Posterior vena cava (tissue), 2 donors: ENCODE measurements around the gene MEAF6. TPM values are rescaled to one million over a fixed set of nuclear protein-coding genes. Genes with fewer than 3 reads are reported as not detected.
A peak's percentile ranks its signal among the peaks of the same experiment; 100 is the strongest.

Experiments
- DNase-seq: peaks from one replicate; pipeline ENCODE4 v3.0.0-alpha.2; 2020; ENCODE audit warnings: low spot score
- intact Hi-C, 2 donors: fragments of 100-400 bp; cut with DNase I; formaldehyde crosslinking; loops; one replicate each; pipeline versions ENCODE4 v1.14.1 to v1.14.2; 2022 to 2023
- microRNA-seq, 2 donors: library from miRNA; unstranded; fragments of <30 nt; microRNA quantifications; one replicate each; pipeline ENCODE4 v1.2.0, GENCODE V29; 2020 to 2021; ENCODE audit warnings: borderline microRNAs expressed in 2 of 2
- total RNA-seq, 2 donors: library from RNA; stranded (reverse); fragmentation: NEBNext Ultra II Directional; extraction: Animal tissue kit (Norgen Biotek cat#: 25700); gene quantifications; one replicate each; pipeline ENCODE4 v1.2.1, GENCODE V29; 2021
- donor health status: DM: yes; HTN: yes; CAD: no.
- donor health status: DM: yes; HTN: yes; CAD: no.

Gene MEAF6
- total RNA-seq, 2 donors from 2014 or later: 43.6 to 49.6 TPM

GRCh38 chr1:37455516-37455915 is 59.0 kb downstream of the MEAF6 start:
- intact Hi-C loops: loop anchor here (2.0 to 10.0 kb wide), 2 partner anchors 29 to 229 kb away; no protein-coding TSS in a partner anchor
- no peak for DNase-seq

- DNase-seq: no peak
- intact Hi-C loops: loop anchor here (2.0 to 10.0 kb wide), 4 partner anchors 31 to 231 kb away; no protein-coding TSS in a partner anchor
Measured at GRCh38 chr1:37453647-37454046, 60.9 kb downstream of the MEAF6 start.

- no peak for DNase-seq
- intact Hi-C loops: loop anchor here (5.0 to 10.0 kb wide), 3 partner anchors 35 to 232 kb away; no protein-coding TSS in a partner anchor
Measured at GRCh38 chr1:37452416-37452815, 62.1 kb downstream of the MEAF6 start.

- intact Hi-C loops: loop anchor here (5.0 to 10.0 kb wide), 3 partner anchors 37 to 235 kb away; no protein-coding TSS in a partner anchor
- no peak for DNase-seq
Measured at GRCh38 chr1:37449936-37450335, 64.6 kb downstream of the MEAF6 start.

GRCh38 chr1:37448691-37449417 is 65.7 kb downstream of the MEAF6 start:
- no peak for DNase-seq
- intact Hi-C loops: no loop called here

- intact Hi-C loops: no loop called here
- DNase-seq: peak; percentile 51
Measured at GRCh38 chr1:37448185-37448584, 66.4 kb downstream of the MEAF6 start.

GRCh38 chr1:37446874-37447273 is 67.7 kb downstream of the MEAF6 start:
- intact Hi-C loops: no loop called here

GRCh38 chr1:37442644-37443043 is 71.9 kb downstream of the MEAF6 start:
- DNase-seq: no peak
- intact Hi-C loops: no loop called here

More at GRCh38 chr1:37446874-37447273, 67.7 kb downstream of the MEAF6 start:
- DNase-seq: no peak

Small RNA genes lying within 50 kb of the gene (microRNA-seq; reads per million reads assigned to microRNA genes)
- gene MIR5581: 0 reads per million in 2 donors
- gene MIR6732: 0 reads per million in 2 donors

Other genes starting within 250 kb of the MEAF6 start
- 10 to 100 TPM in 1 of 2 donors, 1 to 10 TPM in 1; 7.7 to 18.4 TPM for gene ZC3H12A, start 40.2 kb downstream of the MEAF6 start, total RNA-seq
- 10 to 100 TPM; 11.3 to 13.9 TPM for gene SNIP1, start 39.5 kb upstream of the MEAF6 start, total RNA-seq
- 1 to 10 TPM; 2.1 to 3.9 TPM for gene DNALI1, start 42.2 kb upstream of the MEAF6 start, total RNA-seq
- gene GNL2, start 81.2 kb upstream of the MEAF6 start, total RNA-seq: 10 to 100 TPM; 35.7 to 40.0 TPM
- 1 to 10 TPM in 1 of 2 donors, under 1 TPM in 1; 0.60 to 1.2 TPM for gene RSPO1, start 120.1 kb upstream of the MEAF6 start, total RNA-seq
- under 1 TPM; 0.42 to 0.48 TPM for gene CDCA8, start 177.8 kb upstream of the MEAF6 start, total RNA-seq